Uterus (tissue), 2 donors: ENCODE results near the gene CTAGE1.

Source experiments
- POLR2A ChIP-seq, 2 donors: fragments of 450-650 bp; IDR thresholded peaks; one replicate each; pipeline ENCODE4 v1.6.1; 2016; ENCODE audit warnings: antibody characterized with exemption in 2 of 2, mild to moderate bottlenecking in 1 of 2, moderate library complexity in 1 of 2
- TF ChIP-seq, protein P1 (sequence below), 4 experiments: fragments of 200-600 bp in 2 of 4; fragments of 450-650 bp in 2 of 4; sonication (generic) in 2 of 4; IDR thresholded peaks; one replicate each; pipeline ENCODE4 v1.5.1; 2016 to 2019; ENCODE audit warnings: antibody characterized with exemption in 4 of 4, mild to moderate bottlenecking in 2 of 4, moderate library complexity in 1 of 4

DNA sequence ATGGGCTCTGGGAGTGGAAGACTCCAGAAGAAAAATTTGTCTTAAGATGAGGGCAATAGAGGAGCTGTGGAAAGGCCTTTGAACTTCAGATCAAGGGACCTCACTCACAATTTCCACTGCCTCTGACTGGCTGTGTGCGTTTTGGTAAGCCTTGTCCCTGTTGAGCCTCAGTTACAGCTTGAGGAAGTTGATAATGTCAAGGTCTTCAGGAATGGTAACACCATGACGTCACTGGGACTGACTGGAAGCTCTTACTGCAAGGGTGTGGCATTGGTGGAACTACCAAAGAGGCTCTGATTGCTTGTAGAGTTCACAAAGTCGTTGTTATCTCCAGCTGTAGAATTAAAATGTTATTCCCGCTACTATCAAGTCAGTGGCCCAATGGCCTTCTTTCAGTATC, 29.2 kb upstream of the CTAGE1 start:
- TF ChIP-seq, protein P1, sequence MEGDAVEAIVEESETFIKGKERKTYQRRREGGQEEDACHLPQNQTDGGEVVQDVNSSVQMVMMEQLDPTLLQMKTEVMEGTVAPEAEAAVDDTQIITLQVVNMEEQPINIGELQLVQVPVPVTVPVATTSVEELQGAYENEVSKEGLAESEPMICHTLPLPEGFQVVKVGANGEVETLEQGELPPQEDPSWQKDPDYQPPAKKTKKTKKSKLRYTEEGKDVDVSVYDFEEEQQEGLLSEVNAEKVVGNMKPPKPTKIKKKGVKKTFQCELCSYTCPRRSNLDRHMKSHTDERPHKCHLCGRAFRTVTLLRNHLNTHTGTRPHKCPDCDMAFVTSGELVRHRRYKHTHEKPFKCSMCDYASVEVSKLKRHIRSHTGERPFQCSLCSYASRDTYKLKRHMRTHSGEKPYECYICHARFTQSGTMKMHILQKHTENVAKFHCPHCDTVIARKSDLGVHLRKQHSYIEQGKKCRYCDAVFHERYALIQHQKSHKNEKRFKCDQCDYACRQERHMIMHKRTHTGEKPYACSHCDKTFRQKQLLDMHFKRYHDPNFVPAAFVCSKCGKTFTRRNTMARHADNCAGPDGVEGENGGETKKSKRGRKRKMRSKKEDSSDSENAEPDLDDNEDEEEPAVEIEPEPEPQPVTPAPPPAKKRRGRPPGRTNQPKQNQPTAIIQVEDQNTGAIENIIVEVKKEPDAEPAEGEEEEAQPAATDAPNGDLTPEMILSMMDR (IDR thresholded peaks at IDR 0.05) = no peak
- TF ChIP-seq POLR2A (IDR thresholded peaks at IDR 0.05) = no peak
